ENCODE measurements around the gene RPS16. TPM values are rescaled to one million over a fixed set of nuclear protein-coding genes. Genes with fewer than 3 reads are reported as not detected.

RPS16 gene
- total RNA-seq, 1 donor from 2014 or later = 4,002 TPM

DNA sequence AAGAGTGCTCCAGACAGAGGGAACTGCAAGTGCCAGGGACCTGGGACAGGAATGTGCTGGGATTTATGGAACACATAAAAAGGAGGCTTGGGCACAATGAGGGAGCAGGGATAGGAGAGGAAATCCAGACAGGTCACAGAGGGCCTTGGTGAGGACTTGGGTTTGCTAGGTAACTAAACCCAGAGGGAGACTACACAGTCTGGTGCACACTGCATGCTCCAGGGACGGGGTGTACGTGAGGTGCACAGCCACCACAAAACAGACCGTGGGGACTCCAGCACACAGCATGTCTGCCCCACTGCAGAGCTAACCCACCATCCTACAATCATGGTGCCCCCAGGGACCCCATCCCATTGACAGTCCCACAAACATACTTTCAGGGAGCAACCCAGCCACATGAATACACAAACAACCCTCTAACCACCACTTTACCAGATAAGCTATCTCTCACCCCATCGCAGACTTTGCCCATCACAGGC lies 34.6 kb downstream of the RPS16 start:
- Mint-ChIP-seq H3K9me3 (no peaks in the 10 kb centered on the region), H3K4me3 (peak overlapping the region; percentile 89), H3K4me1 (peaks cover 80% of the 10 kb centered on the region), H3K27me3 (no peaks in the 10 kb centered on the region), H3K27ac (peak overlapping the region; percentile 91), H3K36me3 (ENCODE audit: low read depth) (peaks cover 17% of the 10 kb centered on the region)
- peak; percentile 5 for ATAC-seq (ENCODE audit: low read depth)
- ChIA-PET POLR2A (interaction anchor here (0.7 to 8.1 kb wide), 12 partner anchors 6 to 138 kb away, joined by 3 to 213 read pairs (median 4); partner anchors contain the start of genes GMFG, MED29, PAF1 and PLEKHG2), CTCF (interaction anchor here (1.2 to 8.3 kb wide), 2 partner anchors 11 to 35 kb away, joined by 3 to 168 read pairs; partner anchors contain the start of genes PLEKHG2 and RPS16)
- TF ChIP-seq, protein P1, sequence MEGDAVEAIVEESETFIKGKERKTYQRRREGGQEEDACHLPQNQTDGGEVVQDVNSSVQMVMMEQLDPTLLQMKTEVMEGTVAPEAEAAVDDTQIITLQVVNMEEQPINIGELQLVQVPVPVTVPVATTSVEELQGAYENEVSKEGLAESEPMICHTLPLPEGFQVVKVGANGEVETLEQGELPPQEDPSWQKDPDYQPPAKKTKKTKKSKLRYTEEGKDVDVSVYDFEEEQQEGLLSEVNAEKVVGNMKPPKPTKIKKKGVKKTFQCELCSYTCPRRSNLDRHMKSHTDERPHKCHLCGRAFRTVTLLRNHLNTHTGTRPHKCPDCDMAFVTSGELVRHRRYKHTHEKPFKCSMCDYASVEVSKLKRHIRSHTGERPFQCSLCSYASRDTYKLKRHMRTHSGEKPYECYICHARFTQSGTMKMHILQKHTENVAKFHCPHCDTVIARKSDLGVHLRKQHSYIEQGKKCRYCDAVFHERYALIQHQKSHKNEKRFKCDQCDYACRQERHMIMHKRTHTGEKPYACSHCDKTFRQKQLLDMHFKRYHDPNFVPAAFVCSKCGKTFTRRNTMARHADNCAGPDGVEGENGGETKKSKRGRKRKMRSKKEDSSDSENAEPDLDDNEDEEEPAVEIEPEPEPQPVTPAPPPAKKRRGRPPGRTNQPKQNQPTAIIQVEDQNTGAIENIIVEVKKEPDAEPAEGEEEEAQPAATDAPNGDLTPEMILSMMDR (IDR thresholded peaks at IDR 0.05) = no peak
- intact Hi-C loops (cut with micrococcal nuclease) = loop anchor here (1.0 kb wide), 1 partner anchor 10 kb away; the partner anchor contains the start of genes MED29 and PAF1
- DNase-seq = peak; percentile 52

DNA sequence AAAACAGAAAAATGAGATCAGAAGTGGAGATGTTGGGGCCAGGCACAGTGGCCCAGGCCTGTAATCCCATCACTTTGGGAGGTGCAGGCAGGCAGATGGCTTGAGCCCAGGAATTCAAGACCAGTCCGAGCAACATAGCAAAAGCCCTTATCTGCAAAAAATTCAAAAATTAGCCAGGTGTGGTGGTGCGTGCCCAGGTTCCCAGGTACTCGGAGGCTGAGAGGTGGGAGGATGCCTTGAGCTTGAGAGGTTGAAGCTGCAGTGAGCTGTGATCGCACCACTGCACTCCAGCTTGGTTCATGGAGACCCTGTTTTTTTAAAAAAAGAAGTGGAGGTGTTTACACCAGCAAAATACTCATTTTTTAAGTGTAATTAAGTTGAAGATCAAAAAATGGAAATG lies 35.7 kb downstream of the RPS16 start:
- no peak for ATAC-seq (ENCODE audit: low read depth)
- ChIA-PET POLR2A (interaction anchor here (1.5 to 8.1 kb wide), 6 partner anchors 7 to 64 kb away, joined by 3 to 213 read pairs (median 51); partner anchors contain the start of genes GMFG, MED29, PAF1 and PLEKHG2), CTCF (interaction anchor here (8.3 kb wide), 1 partner anchor 12 kb away, joined by 168 read pairs; the partner anchor contains the start of gene PLEKHG2)
- TF ChIP-seq, protein P1 (IDR thresholded peaks at IDR 0.05) = no peak
- DNase-seq = no peak
- H3K4me3 Mint-ChIP-seq = peak overlapping the region; percentile 36
- H3K36me3 Mint-ChIP-seq (ENCODE audit: low read depth) = peaks cover 24% of the 10 kb centered on the region
- no peaks in the 10 kb centered on the region for H3K9me3 Mint-ChIP-seq
- peaks cover 73% of the 10 kb centered on the region for H3K4me1 Mint-ChIP-seq
- intact Hi-C loops (cut with micrococcal nuclease) = no loop called here
- no peaks in the 10 kb centered on the region for H3K27me3 Mint-ChIP-seq
- H3K27ac Mint-ChIP-seq = peak overlapping the region; percentile 91

DNA sequence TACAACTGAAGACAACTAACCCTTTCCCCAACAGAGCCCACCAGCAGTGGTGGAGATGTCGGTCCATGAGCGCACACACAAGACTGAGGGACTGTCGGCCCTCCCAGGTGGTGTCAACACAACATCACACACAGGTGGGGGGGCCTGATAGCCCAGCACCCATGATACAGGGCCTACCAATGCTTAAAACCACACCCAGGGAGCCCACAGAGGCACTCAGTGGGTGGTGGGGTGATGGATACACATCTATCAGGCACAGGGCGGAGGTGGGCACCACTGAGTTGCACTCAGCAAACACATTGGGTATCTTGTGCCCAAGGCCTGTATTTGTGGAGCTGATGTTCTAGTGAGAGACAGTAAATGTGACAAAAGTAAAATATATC lies 36.1 kb downstream of the RPS16 start:
- Mint-ChIP-seq H3K36me3 (ENCODE audit: low read depth) (peaks cover 28% of the 10 kb centered on the region), H3K4me3 (peak overlapping the region; percentile 36), H3K27ac (peak overlapping the region; percentile 91), H3K27me3 (no peaks in the 10 kb centered on the region), H3K9me3 (no peaks in the 10 kb centered on the region), H3K4me1 (peaks cover 69% of the 10 kb centered on the region)
- ChIA-PET CTCF (interaction anchor here (2.3 to 8.3 kb wide), 2 partner anchors 8 to 12 kb away, joined by 39 to 168 read pairs; partner anchors contain the start of genes PLEKHG2 and ZFP36), POLR2A (interaction anchor here (0.6 to 8.1 kb wide), 8 partner anchors 8 to 287 kb away, joined by 3 to 213 read pairs (median 24); partner anchors contain the start of genes GMFG, MED29, PAF1 and PLEKHG2)
- TF ChIP-seq, protein P1 (IDR thresholded peaks at IDR 0.05) = no peak
- DNase-seq = no peak
- no peak for ATAC-seq (ENCODE audit: low read depth)
- intact Hi-C loops (cut with micrococcal nuclease) = no loop called here

DNA sequence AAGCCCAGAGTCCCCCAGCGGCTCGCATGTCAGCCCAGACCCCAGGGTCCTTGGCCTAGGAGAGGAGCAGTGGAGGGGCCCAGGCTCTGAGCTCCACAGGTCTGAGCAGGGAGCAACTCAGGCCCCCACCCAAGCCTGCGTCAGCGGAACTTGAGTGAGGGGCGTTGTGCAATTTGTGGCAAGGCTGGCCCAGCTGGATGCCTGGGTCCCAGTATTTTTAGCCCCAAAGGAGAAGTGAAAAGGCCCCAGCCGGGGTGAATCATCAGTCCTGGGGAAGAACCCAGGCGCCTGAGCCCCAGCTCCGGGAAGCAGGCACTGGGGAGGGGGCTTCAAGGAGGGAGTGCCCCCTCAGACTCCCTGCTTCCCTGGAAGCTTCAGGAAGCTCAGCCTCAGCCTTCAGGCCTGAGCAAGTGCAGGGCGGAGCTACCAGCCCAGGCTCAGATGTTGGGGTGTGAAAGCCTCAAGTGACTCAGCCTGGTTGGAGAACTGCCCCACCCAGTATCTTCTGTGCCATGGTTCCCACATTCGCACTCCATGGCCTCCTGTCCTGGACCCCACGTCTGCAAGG lies 37.4 kb downstream of the RPS16 start:
- TF ChIP-seq, protein P1 (IDR thresholded peaks at IDR 0.05) = no peak
- ChIA-PET POLR2A (interaction anchor here (0.5 to 8.1 kb wide), 20 partner anchors 9 to 141 kb away, joined by 3 to 213 read pairs (median 4); partner anchors contain the start of genes EID2, EID2B, GMFG and PLEKHG2), CTCF (interaction anchor here (0.9 to 8.3 kb wide), 8 partner anchors 10 to 276 kb away, joined by 3 to 168 read pairs (median 6); partner anchors contain the start of genes EID2B, PLEKHG2, RPS16 and SAMD4B)
- ATAC-seq (ENCODE audit: low read depth) = peak; percentile 12
- H3K36me3 Mint-ChIP-seq (ENCODE audit: low read depth) = peaks cover 38% of the 10 kb centered on the region
- intact Hi-C loops (cut with micrococcal nuclease) = no loop called here
- peak overlapping the region; percentile 91 for H3K27ac Mint-ChIP-seq
- no peaks in the 10 kb centered on the region for H3K9me3 Mint-ChIP-seq
- no peaks in the 10 kb centered on the region for H3K27me3 Mint-ChIP-seq
- DNase-seq = peak; percentile 60
- peak overlapping the region; percentile 67 for H3K4me3 Mint-ChIP-seq
- peaks cover 64% of the 10 kb centered on the region for H3K4me1 Mint-ChIP-seq

All from activated B cell treated with CpG ODN at 0.5 μM for 24 hours (primary cell).